Lower leg skin (tissue), 4 donors: ENCODE measurements around the gene GAL. TPM values are rescaled to one million over a fixed set of nuclear protein-coding genes. Genes with fewer than 3 reads are reported as not detected.

ENCODE experiments used
- DNase-seq, 2 donors: peaks; one replicate each; pipeline ENCODE4 v3.0.0-alpha.2; 2019; ENCODE audit warnings: low spot score in 2 of 2
- H3K4me3 ChIP-seq: fragments of 200-600 bp; sonication (generic); 2 replicates; pipeline ENCODE4 v1.5.1; 2017; ENCODE audit warnings: mild to moderate bottlenecking, low read depth; ENCODE audit not compliant: poor library complexity, severe bottlenecking
- CTCF ChIP-seq, 3 donors: fragments of 450-650 bp; IDR thresholded peaks; one replicate each; pipeline ENCODE4 v1.5.1; 2016; ENCODE audit warnings: antibody characterized with exemption in 3 of 3, mild to moderate bottlenecking in 3 of 3, moderate library complexity in 2 of 3
- POLR2A ChIP-seq, 2 donors: fragments of 450-650 bp; IDR thresholded peaks; one replicate each; pipeline ENCODE4 v1.6.1; 2016 to 2017; ENCODE audit warnings: antibody characterized with exemption in 2 of 2, mild to moderate bottlenecking in 1 of 2, moderate library complexity in 1 of 2
- WGBS, 2 donors: methylation state at CpG; one replicate each; pipeline ENCODE4 v1.1.5; 2018; 5-methylcytosine and 5-hydroxymethylcytosine counted together
- intact Hi-C: fragments of 100-400 bp; cut with DNase I; formaldehyde crosslinking; loops from one replicate; pipeline ENCODE4 v1.15.0; 2023; ENCODE audit warnings: low total_unique reads
- total RNA-seq, 4 donors: library from RNA; depleted of rRNA; stranded (reverse); fragments of >200 nt; gene quantifications; one replicate each; pipeline ENCODE4 v1.1.0, GENCODE V29; 2016

The GAL gene
- total RNA-seq, 4 donors from 2014 or later, result 4.7 to 59.1 (median 20.9) TPM

GRCh38 chr11:68661697-68662603 is 22.4 kb upstream of the GAL start:
- no peak for TF ChIP-seq POLR2A (IDR thresholded peaks at IDR 0.05)
- DNase-seq, result no peak
- no peak overlapping the region for H3K4me3 ChIP-seq
- WGBS, 2 donors, result 77 to 82% methylated on average over 14 to 18 of the region's 18 CpGs
- intact Hi-C loops, result no loop called here

GRCh38 chr11:68663482-68664010 is 20.8 kb upstream of the GAL start:
- intact Hi-C loops, result no loop called here

GRCh38 chr11:68664141-68664540 is 20.2 kb upstream of the GAL start:
- DNase-seq, result no peak
- 63 to 71% methylated on average over 9 of the region's 9 CpGs for WGBS, 2 donors
- intact Hi-C loops, result no loop called here
- TF ChIP-seq POLR2A (IDR thresholded peaks at IDR 0.05), result no peak
- TF ChIP-seq CTCF (IDR thresholded peaks at IDR 0.05), result no peak
- H3K4me3 ChIP-seq, result no peak overlapping the region

More at GRCh38 chr11:68663482-68664010, 20.8 kb upstream of the GAL start:
- H3K4me3 ChIP-seq, result no peak overlapping the region
- WGBS, 2 donors, result 91 to 93% methylated on average over 18 of the region's 18 CpGs
- no peak for DNase-seq
- no peak for TF ChIP-seq POLR2A (IDR thresholded peaks at IDR 0.05)

GRCh38 chr11:68664906-68665305 is 19.4 kb upstream of the GAL start:
- intact Hi-C loops, result no loop called here
- 90 to 94% methylated on average over 7 of the region's 7 CpGs for WGBS, 2 donors
- TF ChIP-seq POLR2A (IDR thresholded peaks at IDR 0.05), result no peak
- TF ChIP-seq CTCF (IDR thresholded peaks at IDR 0.05), result no peak
- H3K4me3 ChIP-seq, result no peak overlapping the region
- DNase-seq, result no peak

- no peak overlapping the region for H3K4me3 ChIP-seq
- intact Hi-C loops, result no loop called here
- WGBS, 2 donors, result 80 to 88% methylated on average over 16 of the region's 16 CpGs
- no peak for TF ChIP-seq CTCF (IDR thresholded peaks at IDR 0.05)
- TF ChIP-seq POLR2A (IDR thresholded peaks at IDR 0.05), result no peak
- no peak for DNase-seq
These were observed 18.9 kb upstream of the GAL start for GRCh38 chr11:68665436-68665835.

- TF ChIP-seq POLR2A (IDR thresholded peaks at IDR 0.05) (no peak), CTCF (IDR thresholded peaks at IDR 0.05) (no peak)
- intact Hi-C loops, result no loop called here
- no peak overlapping the region for H3K4me3 ChIP-seq
- no peak for DNase-seq
- 47 to 77% methylated on average over 7 to 15 of the region's 15 CpGs for WGBS, 2 donors
These were observed 17.5 kb upstream of the GAL start for GRCh38 chr11:68666849-68667248.
